Fibroblast of villous mesenchyme (primary cell): ENCODE measurements around the gene SERTAD4. TPM values are rescaled to one million over a fixed set of nuclear protein-coding genes. Genes with fewer than 3 reads are reported as not detected.
A peak's percentile ranks its signal among the peaks of the same experiment; 100 is the strongest.

ENCODE experiments used
- DNase-seq: peaks from one replicate; pipeline ENCODE4 v3.0.0-alpha.2; 2010; ENCODE audit warnings: low read depth
- H3K4me3 ChIP-seq: 2 replicates; pipeline ENCODE4 v1.5.1; 2011; ENCODE audit warnings: low read depth, mild to moderate bottlenecking, low read length
- CTCF ChIP-seq: IDR thresholded peaks from 2 replicates; pipeline ENCODE4 v1.5.1; 2012; ENCODE audit warnings: low read depth, mild to moderate bottlenecking, low read length; ENCODE audit not compliant: insufficient read depth
- total RNA-seq: library from RNA; depleted of rRNA; stranded (reverse); fragments of >200 nt; gene quantifications from 2 replicates; pipeline ENCODE4 v1.2.3, GENCODE V29; 2012

The SERTAD4 gene
- total RNA-seq, 1 donor: 31.1 TPM

GRCh38 chr1:210257698-210258529 lies 25.3 kb downstream of the SERTAD4 start:
- no peak for DNase-seq
- H3K4me3 ChIP-seq: no peak overlapping the region

GRCh38 chr1:210259561-210259960 lies 27.0 kb downstream of the SERTAD4 start:
- no peak overlapping the region for H3K4me3 ChIP-seq
- no peak for TF ChIP-seq CTCF

More at GRCh38 chr1:210257698-210258529, 25.3 kb downstream of the SERTAD4 start:
- no peak for TF ChIP-seq CTCF

GRCh38 chr1:210260096-210260495 lies 27.5 kb downstream of the SERTAD4 start:
- no peak for DNase-seq
- no peak overlapping the region for H3K4me3 ChIP-seq
- no peak for TF ChIP-seq CTCF

More at GRCh38 chr1:210259561-210259960, 27.0 kb downstream of the SERTAD4 start:
- DNase-seq: no peak

GRCh38 chr1:210262167-210262896 lies 29.7 kb downstream of the SERTAD4 start:
- H3K4me3 ChIP-seq: no peak overlapping the region
- no peak for TF ChIP-seq CTCF
- peak; percentile 33 for DNase-seq

- DNase-seq: no peak
- no peak overlapping the region for H3K4me3 ChIP-seq
- no peak for TF ChIP-seq CTCF
Measured at GRCh38 chr1:210262897-210263272, 30.3 kb downstream of the SERTAD4 start.

- TF ChIP-seq CTCF: no peak
- no peak overlapping the region for H3K4me3 ChIP-seq
- DNase-seq: no peak
Measured at GRCh38 chr1:210263963-210264362, 31.4 kb downstream of the SERTAD4 start.
